ENCODE measurements around the gene GEN1. TPM values are rescaled to one million over a fixed set of nuclear protein-coding genes. Genes with fewer than 3 reads are reported as not detected.

The GEN1 gene
- total RNA-seq, 1 experiment from 2014 or later, result 23.7 TPM

GRCh38 chr2:17792515-17792914 lies 38.6 kb downstream of the GEN1 start:
- ChIA-PET CTCF (no interaction called here), POLR2A (no interaction called here)
- DNase-seq (ENCODE audit: low spot score), result no peak
- H3K9me3 Mint-ChIP-seq, result no peaks in the 10 kb centered on the region
- TF ChIP-seq E2F4 (CRISPR knock-in tag; IDR thresholded peaks at IDR 0.05; ENCODE audit: borderline replicate concordance, low read depth) (no peak), ZBTB21 (CRISPR knock-in tag; IDR thresholded peaks at IDR 0.05; ENCODE audit: borderline replicate concordance) (no peak), NR1H2 (CRISPR knock-in tag; IDR thresholded peaks at IDR 0.05) (no peak), GRHL2 (CRISPR knock-in tag; IDR thresholded peaks at IDR 0.05; ENCODE audit: insufficient replicate concordance, severe bottlenecking) (no peak), USF1 (CRISPR knock-in tag; IDR thresholded peaks at IDR 0.05) (no peak), OVOL2 (CRISPR knock-in tag; IDR thresholded peaks at IDR 0.05; ENCODE audit: borderline replicate concordance) (no peak), PRRX2 (CRISPR knock-in tag; IDR thresholded peaks at IDR 0.05) (no peak), ATF2 (CRISPR knock-in tag; IDR thresholded peaks at IDR 0.05; ENCODE audit: borderline replicate concordance, low read depth) (no peak), ZNF121 (CRISPR knock-in tag; IDR thresholded peaks at IDR 0.05) (no peak), AFF4 (CRISPR knock-in tag; IDR thresholded peaks at IDR 0.05; ENCODE audit: borderline replicate concordance) (no peak), ZNF425 (CRISPR knock-in tag; conservative IDR thresholded peaks at IDR 0.05) (no peak)
- no peaks in the 10 kb centered on the region for H3K36me3 Mint-ChIP-seq
- H3K4me1 Mint-ChIP-seq, result peaks cover 5% of the 10 kb centered on the region
- no peaks in the 10 kb centered on the region for H3K27me3 Mint-ChIP-seq (ENCODE audit: low read depth)
- ATAC-seq, result no peak
- H3K4me3 Mint-ChIP-seq, result no peak overlapping the region
- H3K27ac Mint-ChIP-seq, result no peak overlapping the region

- CTCF ChIA-PET, result no interaction called here
- POLR2A ChIA-PET, result no interaction called here
- no peak for DNase-seq (ENCODE audit: low spot score)
- ATAC-seq, result no peak
- H3K27me3 Mint-ChIP-seq (ENCODE audit: low read depth), result no peaks in the 10 kb centered on the region
- no peaks in the 10 kb centered on the region for H3K9me3 Mint-ChIP-seq
- H3K36me3 Mint-ChIP-seq, result no peaks in the 10 kb centered on the region
- H3K4me3 Mint-ChIP-seq, result no peak overlapping the region
- H3K4me1 Mint-ChIP-seq, result peaks cover 5% of the 10 kb centered on the region
- no peak overlapping the region for H3K27ac Mint-ChIP-seq
- TF ChIP-seq E2F4 (CRISPR knock-in tag; IDR thresholded peaks at IDR 0.05; ENCODE audit: borderline replicate concordance, low read depth) (no peak), CREM (CRISPR knock-in tag; IDR thresholded peaks at IDR 0.05) (no peak), ZNF671 (CRISPR knock-in tag; IDR thresholded peaks at IDR 0.05) (no peak), SMAD4 (CRISPR knock-in tag; IDR thresholded peaks at IDR 0.05) (no peak), USF2 (CRISPR knock-in tag; IDR thresholded peaks at IDR 0.05) (no peak), FOXJ3 (CRISPR knock-in tag; IDR thresholded peaks at IDR 0.05; ENCODE audit: borderline replicate concordance) (no peak), ATF6 (CRISPR knock-in tag; IDR thresholded peaks at IDR 0.05) (no peak)
Measured at GRCh38 chr2:17793296-17793695, 39.4 kb downstream of the GEN1 start.

Measured in WTC11 (cell line).